ENCODE data around the gene SCOC. TPM values are rescaled to one million over a fixed set of nuclear protein-coding genes. Genes with fewer than 3 reads are reported as not detected.

SCOC gene
- total RNA-seq, 1 donor from 2014 or later: 60.8 TPM

DNA sequence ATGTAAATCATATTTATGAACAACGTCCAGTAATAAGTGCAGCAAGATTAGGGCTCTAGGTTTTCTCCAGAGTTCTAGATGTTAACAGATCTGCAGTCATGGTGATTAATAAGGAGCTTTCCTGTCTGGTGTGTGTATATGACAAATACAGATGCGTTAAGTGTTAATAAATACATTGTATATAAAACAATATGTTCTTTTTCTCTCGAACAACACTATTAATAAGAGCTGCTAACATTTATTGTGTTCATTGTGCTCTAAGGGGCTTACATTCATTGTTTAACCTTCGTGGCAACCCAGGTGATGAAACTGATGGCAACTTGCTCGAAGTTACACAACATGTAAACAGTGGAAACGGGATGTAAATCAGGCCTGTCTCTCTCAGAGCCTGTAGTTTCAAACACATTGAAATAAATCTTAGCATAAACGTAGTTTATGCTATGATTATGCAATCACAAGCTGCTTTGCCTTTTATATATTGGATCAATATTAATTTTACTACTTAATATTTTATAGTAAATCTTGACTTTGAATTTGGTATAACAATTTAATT, 54.5 kb downstream of the SCOC start:
- no peaks in the 10 kb centered on the region for H3K27me3 ChIP-seq (ENCODE audit: insufficient read depth, low read length)
- FAIRE-seq: peak; percentile 9
- H3K36me3 Mint-ChIP-seq (ENCODE audit: low read depth, unreplicated experiment): no peaks in the 10 kb centered on the region
- peak overlapping the region; percentile 86 for H3K4me3 ChIP-seq (ENCODE audit: insufficient read depth, low read depth, low read length)
- peak overlapping the region; percentile 100 for H2AFZ ChIP-seq (ENCODE audit: low read depth, low read length)
- peaks cover 6% of the 10 kb centered on the region for H3K4me1 ChIP-seq (ENCODE audit: insufficient read depth, low read length)
- peak overlapping the region; percentile 81 for H3K9ac ChIP-seq (ENCODE audit: low read length)
- H3K27ac Mint-ChIP-seq (ENCODE audit: unreplicated experiment): no peak overlapping the region
- no peaks in the 10 kb centered on the region for H4K20me1 ChIP-seq (ENCODE audit: insufficient read depth, low read length)
- H3K4me2 ChIP-seq (ENCODE audit: low read length): peak overlapping the region; percentile 97
- H3K9me3 ChIP-seq (ENCODE audit: insufficient read depth, low read depth, low read length): no peaks in the 10 kb centered on the region
- H3K36me3 ChIP-seq (ENCODE audit: insufficient read depth, low read length): no peaks in the 10 kb centered on the region
- peak overlapping the region; percentile 89 for H3K4me3 Mint-ChIP-seq (ENCODE audit: unreplicated experiment)
- TF ChIP-seq EZH2 (IDR thresholded peaks at IDR 0.05; ENCODE audit: insufficient read depth, low read length): no peak
- TF ChIP-seq, protein P1, sequence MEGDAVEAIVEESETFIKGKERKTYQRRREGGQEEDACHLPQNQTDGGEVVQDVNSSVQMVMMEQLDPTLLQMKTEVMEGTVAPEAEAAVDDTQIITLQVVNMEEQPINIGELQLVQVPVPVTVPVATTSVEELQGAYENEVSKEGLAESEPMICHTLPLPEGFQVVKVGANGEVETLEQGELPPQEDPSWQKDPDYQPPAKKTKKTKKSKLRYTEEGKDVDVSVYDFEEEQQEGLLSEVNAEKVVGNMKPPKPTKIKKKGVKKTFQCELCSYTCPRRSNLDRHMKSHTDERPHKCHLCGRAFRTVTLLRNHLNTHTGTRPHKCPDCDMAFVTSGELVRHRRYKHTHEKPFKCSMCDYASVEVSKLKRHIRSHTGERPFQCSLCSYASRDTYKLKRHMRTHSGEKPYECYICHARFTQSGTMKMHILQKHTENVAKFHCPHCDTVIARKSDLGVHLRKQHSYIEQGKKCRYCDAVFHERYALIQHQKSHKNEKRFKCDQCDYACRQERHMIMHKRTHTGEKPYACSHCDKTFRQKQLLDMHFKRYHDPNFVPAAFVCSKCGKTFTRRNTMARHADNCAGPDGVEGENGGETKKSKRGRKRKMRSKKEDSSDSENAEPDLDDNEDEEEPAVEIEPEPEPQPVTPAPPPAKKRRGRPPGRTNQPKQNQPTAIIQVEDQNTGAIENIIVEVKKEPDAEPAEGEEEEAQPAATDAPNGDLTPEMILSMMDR (IDR thresholded peaks at IDR 0.05; ENCODE audit: insufficient read depth, low read depth, low read length): no peak
- H3K27me3 Mint-ChIP-seq (ENCODE audit: low read depth, unreplicated experiment): peaks cover 6% of the 10 kb centered on the region
- no peak for DNase-seq (ENCODE audit: low read depth)
- H3K4me1 Mint-ChIP-seq (ENCODE audit: low read depth, unreplicated experiment): no peaks in the 10 kb centered on the region
- H3K9me3 Mint-ChIP-seq (ENCODE audit: unreplicated experiment): no peaks in the 10 kb centered on the region
- H3K79me2 ChIP-seq (ENCODE audit: insufficient read depth, low read length): no peaks in the 10 kb centered on the region
- no peak overlapping the region for H3K27ac ChIP-seq (ENCODE audit: low read depth, low read length)

Other genes with a start within 250 kb of the SCOC start
- gene MAML3, start 219.5 kb upstream of the SCOC start, total RNA-seq: 8.1 and 10.2 TPM in 2 replicates
- gene CLGN, start 54.0 kb downstream of the SCOC start, total RNA-seq: 1.1 and 1.6 TPM in 2 replicates
- not detected in 2 replicates for gene MGAT4D, start 124.6 kb downstream of the SCOC start, total RNA-seq
- 32.8 and 35.2 TPM in 2 replicates for gene ELMOD2, start 150.5 kb downstream of the SCOC start, total RNA-seq
- 0.34 and 0.46 TPM in 2 replicates for gene UCP1, start 195.3 kb downstream of the SCOC start, total RNA-seq